GM12878 (cell line): Measurements from ENCODE around the gene CACYBP. TPM values are rescaled to one million over a fixed set of nuclear protein-coding genes. Genes with fewer than 3 reads are reported as not detected.

Experiments used
- BCL11A ChIP-seq: IDR thresholded peaks from 2 replicates; pipeline ENCODE4 v1.6.1; 2011; ENCODE audit warnings: low read depth, low read length
- CHD2 ChIP-seq: IDR thresholded peaks from 2 replicates; pipeline ENCODE4 v1.6.1; 2011; ENCODE audit warnings: low read depth, low read length, improper control_type of control experiment, borderline replicate concordance
- ESRRA ChIP-seq: IDR thresholded peaks from 2 replicates; pipeline ENCODE4 v1.6.1; 2012; ENCODE audit warnings: mild to moderate bottlenecking, low read length, improper control_type of control experiment
- FOS ChIP-seq: IDR thresholded peaks from 3 replicates; pipeline ENCODE4 v1.6.1; 2011; ENCODE audit warnings: borderline replicate concordance; ENCODE audit not compliant: insufficient read length; ENCODE audit errors: extremely low read depth
- FOXM1 ChIP-seq: IDR thresholded peaks from 2 replicates; pipeline ENCODE4 v1.6.1; 2012; ENCODE audit warnings: low read depth, mild to moderate bottlenecking, inconsistent platforms, low read length, moderate library complexity
- GABPA ChIP-seq: IDR thresholded peaks from 2 replicates; pipeline ENCODE4 v1.6.1; 2014; ENCODE audit warnings: antibody characterized with exemption, low read depth, mild to moderate bottlenecking, inconsistent platforms
- IKZF1 ChIP-seq: fragments of 450-650 bp; conservative IDR thresholded peaks from 2 replicates; pipeline ENCODE4 v1.6.1; 2017; ENCODE audit warnings: antibody characterized with exemption, mild to moderate bottlenecking
- IRF3 ChIP-seq: fragments of 450-650 bp; IDR thresholded peaks from 2 replicates; pipeline ENCODE4 v1.6.1; 2014; ENCODE audit warnings: mild to moderate bottlenecking
- IRF5 ChIP-seq: fragments of 450-650 bp; IDR thresholded peaks from 2 replicates; pipeline ENCODE4 v1.6.1; 2017; ENCODE audit warnings: borderline replicate concordance
- KAT2A ChIP-seq: conservative IDR thresholded peaks from 2 replicates; pipeline ENCODE4 v1.6.1; 2011; ENCODE audit warnings: low read depth, low read length; ENCODE audit not compliant: control insufficient read depth
- MEF2B ChIP-seq: fragments of 450-650 bp; IDR thresholded peaks from 2 replicates; pipeline ENCODE4 v1.6.1; 2018; ENCODE audit warnings: mild to moderate bottlenecking, moderate library complexity; ENCODE audit not compliant: partially characterized antibody, poor library complexity, severe bottlenecking
- MXI1 ChIP-seq: fragments of 150-350 bp; IDR thresholded peaks from 2 replicates; pipeline ENCODE4 v1.6.1; 2011; ENCODE audit warnings: low read depth, mild to moderate bottlenecking, inconsistent platforms, low read length, improper control_type of control experiment
- MYC ChIP-seq: IDR thresholded peaks from 2 replicates; pipeline ENCODE4 v1.6.1; 2011; ENCODE audit warnings: mild to moderate bottlenecking, low read length, moderate library complexity, inconsistent platforms; ENCODE audit not compliant: insufficient read depth, insufficient replicate concordance, insufficient read length, severe bottlenecking
- SIN3A ChIP-seq: IDR thresholded peaks from 2 replicates; pipeline ENCODE4 v1.6.1; 2012; ENCODE audit warnings: low read depth, low read length, improper control_type of control experiment
- SMAD1 ChIP-seq: fragments of 450-650 bp; IDR thresholded peaks from 2 replicates; pipeline ENCODE4 v1.6.1; 2018; ENCODE audit warnings: mild to moderate bottlenecking, low read depth; ENCODE audit not compliant: partially characterized antibody
- SMC3 ChIP-seq: IDR thresholded peaks from 2 replicates; pipeline ENCODE4 v1.6.1; 2011; ENCODE audit warnings: low read length, improper control_type of control experiment, borderline replicate concordance
- SREBF1 ChIP-seq: IDR thresholded peaks from 2 replicates; pipeline ENCODE4 v1.6.1; 2012; ENCODE audit warnings: mild to moderate bottlenecking, low read length
- SRF ChIP-seq, 2 experiments: IDR thresholded peaks; 2 replicates each; pipeline ENCODE4 v1.6.1; 2011; ENCODE audit warnings: low read depth in 2 of 2, low read length in 2 of 2, mild to moderate bottlenecking in 1 of 2, moderate library complexity in 1 of 2
- SUZ12 ChIP-seq: fragments of 200-600 bp; sonication (generic); IDR thresholded peaks from one replicate; pipeline ENCODE4 v1.6.1; 2018; ENCODE audit warnings: antibody characterized with exemption, mild to moderate bottlenecking; ENCODE audit not compliant: unreplicated experiment
- WRNIP1 ChIP-seq: IDR thresholded peaks from 2 replicates; pipeline ENCODE4 v1.6.1; 2011; ENCODE audit warnings: low read depth, low read length, improper control_type of control experiment, borderline replicate concordance
- YBX1 ChIP-seq: fragments of 450-650 bp; IDR thresholded peaks from 2 replicates; pipeline ENCODE4 v1.6.1; 2016; ENCODE audit warnings: antibody characterized with exemption
- ZBED1 ChIP-seq: IDR thresholded peaks from 2 replicates; pipeline ENCODE4 v1.6.1; 2016; ENCODE audit warnings: borderline replicate concordance
- ZBTB11 ChIP-seq: fragments of 450-650 bp; formaldehyde crosslinking; IDR thresholded peaks from 2 replicates; pipeline ENCODE4 v1.5.0; 2022; ENCODE audit warnings: mild to moderate bottlenecking, missing genetic modification characterization
- polyA plus RNA-seq, 11 experiments: library from polyadenylated mRNA; depleted of rRNA in 4 of 11; unstranded in 6 of 11; stranded (reverse) in 5 of 11; fragments of >200 nt; fragmentation: Nextera tagmentation in 4 of 11; fragmentation: Illumina TruSeq in 1 of 11; extraction: Ambion mirVana in 4 of 11; extraction: Trizol in 1 of 11; gene quantifications; 1 replicate in 1 of 11; 2 replicates in 10 of 11; pipeline versions ENCODE4 v1.2.1 to v1.2.3, GENCODE V29; 2011 to 2016; ENCODE audit warnings: inconsistent platforms in 2 of 11, missing spikeins in 2 of 11, low read depth in 1 of 11
- total RNA-seq, 4 experiments: library from RNA; depleted of rRNA in 3 of 4; stranded (reverse); fragments of >200 nt in 3 of 4; fragmentation: Illumina TruSeq in 1 of 4; extraction: Trizol in 1 of 4; gene quantifications; 2 replicates each; pipeline versions ENCODE4 v1.2.1 to v1.2.3, GENCODE V29; 2013 to 2021
- TF ChIP-seq, protein P1 (sequence below): fragments of 450-650 bp; IDR thresholded peaks from 2 replicates; pipeline ENCODE4 v1.6.1; 2016; ENCODE audit warnings: mild to moderate bottlenecking

The CACYBP gene
- total and polyA plus RNA-seq, 10 of the 15 experiments (the other 5 are each of a cell fraction or from before 2014, with no cell fraction given), result 77.7 to 488 (median 218) TPM

DNA sequence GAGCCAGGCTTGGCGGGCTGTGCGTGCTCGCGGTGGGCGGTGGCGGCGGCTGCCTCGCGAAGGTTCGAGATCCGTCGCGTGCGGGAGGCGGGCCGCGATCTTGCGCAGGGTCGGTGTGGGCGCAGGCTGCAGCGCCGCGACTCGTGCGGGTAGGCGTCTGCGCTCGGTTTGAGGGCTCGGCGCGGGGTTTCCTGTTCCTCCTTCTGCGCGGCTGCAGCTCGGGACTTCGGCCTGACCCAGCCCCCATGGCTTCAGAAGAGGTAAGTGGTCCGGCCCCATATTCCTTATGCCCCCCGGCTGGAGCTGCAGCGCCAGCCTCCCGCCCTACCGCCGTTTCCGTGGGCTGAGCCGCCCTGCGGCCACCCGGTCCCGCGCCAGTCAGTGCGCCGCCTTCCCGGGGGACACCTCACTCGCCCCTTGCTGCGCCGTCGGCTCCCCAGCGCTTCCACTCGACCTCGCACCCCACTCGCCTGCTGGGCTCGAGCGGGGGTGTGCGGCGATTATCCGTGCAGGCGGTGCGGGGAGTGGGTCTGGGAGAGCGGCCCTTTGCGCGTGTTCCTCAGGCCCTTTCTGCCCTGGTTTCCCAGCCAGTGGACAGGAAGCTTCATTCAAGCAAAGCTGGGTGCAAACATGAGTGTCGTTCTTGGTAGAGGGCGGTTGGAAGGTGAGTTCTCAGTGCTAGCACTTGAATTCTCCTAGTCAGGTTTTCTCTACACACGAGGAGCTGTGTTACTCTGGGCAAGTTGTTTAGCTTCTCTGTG is at the start of gene CACYBP (continued):
- TF ChIP-seq ESRRA (no peak), WRNIP1 (no peak), GABPA (no peak), SMAD1 (no peak), ZBTB11 (CRISPR knock-in tag) (no peak), ZBED1 (no peak), SUZ12 (no peak), IRF5 (no peak), SRF (IDR thresholded peaks at IDR 0.05; ENCODE audit: low read depth in 2 of 2, low read length in 2 of 2) (no peak), BCL11A (no peak), IKZF1 (peak; percentile 39), MYC (peak; percentile 41), SMC3 (no peak; the same call in 1 of the 2 replicates), IRF3 (no peak), CHD2 (no peak; the same call in 1 of the 2 replicates), FOS (no peak), MEF2B (no peak), KAT2A (no peak), SREBF1 (no peak), MXI1 (no peak; the same call in 1 of the 2 replicates), SIN3A (0 out of 2 replicates have a peak, but pooled peaks have one; percentile 34), FOXM1 (no peak), YBX1 (no peak)
- TF ChIP-seq, protein P1, sequence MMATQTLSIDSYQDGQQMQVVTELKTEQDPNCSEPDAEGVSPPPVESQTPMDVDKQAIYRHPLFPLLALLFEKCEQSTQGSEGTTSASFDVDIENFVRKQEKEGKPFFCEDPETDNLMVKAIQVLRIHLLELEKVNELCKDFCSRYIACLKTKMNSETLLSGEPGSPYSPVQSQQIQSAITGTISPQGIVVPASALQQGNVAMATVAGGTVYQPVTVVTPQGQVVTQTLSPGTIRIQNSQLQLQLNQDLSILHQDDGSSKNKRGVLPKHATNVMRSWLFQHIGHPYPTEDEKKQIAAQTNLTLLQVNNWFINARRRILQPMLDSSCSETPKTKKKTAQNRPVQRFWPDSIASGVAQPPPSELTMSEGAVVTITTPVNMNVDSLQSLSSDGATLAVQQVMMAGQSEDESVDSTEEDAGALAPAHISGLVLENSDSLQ, result no peak
